Pons (tissue), 1 donor: Measurements from ENCODE around the gene SETD6.

ENCODE experiments used
- DNase-seq: peaks from one replicate; pipeline ENCODE4 v3.0.0-alpha.2; 2016; ENCODE audit warnings: low spot score

SETD6 gene

DNA sequence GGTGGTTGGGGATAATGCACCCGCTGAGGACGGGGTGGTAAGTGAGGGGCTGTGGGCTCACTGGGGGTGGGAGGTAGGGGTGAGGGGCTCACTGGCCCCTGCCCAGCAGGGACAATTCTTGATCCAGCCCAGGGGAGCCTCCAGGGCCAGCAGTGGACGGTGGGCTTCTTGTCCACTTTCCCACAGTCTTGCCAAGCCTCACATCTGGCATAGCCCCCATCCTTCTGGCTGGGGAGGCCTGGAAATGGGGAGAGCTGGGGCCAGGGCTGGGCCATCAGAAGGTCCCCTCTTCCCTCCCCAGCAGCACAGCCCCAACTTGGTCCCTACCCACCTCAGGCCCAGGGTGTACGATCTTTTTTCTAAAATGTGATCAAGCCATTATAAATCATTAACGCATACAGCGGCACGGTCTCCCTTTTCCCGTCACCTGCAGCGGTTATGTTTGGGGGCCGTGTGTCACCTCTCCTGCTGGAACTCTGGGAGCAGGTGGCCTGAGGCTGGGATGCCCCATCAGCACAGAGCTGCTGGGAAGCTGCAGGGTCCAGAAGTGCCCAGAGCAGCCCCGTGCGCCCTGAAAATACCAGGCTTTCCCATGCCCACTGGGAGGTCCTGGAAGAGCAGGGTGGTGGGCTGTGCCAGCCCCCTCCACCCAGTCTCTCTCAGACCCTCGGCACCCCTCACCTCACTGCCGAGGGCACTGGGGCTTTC is 7.2 kb upstream of the SETD6 start:
- DNase-seq = no peak

DNA sequence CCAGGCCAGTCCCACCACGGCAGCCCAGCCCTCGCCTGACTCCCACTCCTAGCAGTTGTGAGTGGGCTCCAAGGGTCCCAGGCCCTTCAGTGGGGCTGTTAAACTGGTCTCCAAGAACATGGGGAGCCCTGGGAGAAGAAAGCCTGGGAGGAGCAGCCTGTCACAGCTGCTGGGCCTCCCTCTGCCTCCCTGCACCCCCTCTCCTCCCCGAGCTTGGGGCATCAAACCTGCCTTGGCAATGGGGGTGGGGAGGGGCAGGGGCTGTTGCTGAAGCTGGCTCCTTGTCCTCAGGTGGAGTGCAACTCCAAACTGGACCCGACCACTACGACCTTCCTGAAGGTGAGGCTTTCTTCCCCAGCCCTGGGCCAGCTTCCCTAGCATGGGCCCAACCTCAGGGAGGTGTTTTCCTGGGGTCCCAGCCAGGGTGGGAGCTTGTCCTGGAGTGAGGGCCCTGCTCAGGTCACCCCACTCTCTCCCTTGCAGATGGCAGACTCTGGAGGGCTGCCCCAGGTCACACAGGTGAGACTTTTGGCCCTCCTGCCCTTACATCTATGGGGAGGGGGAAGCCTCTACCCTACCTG is 6.6 kb upstream of the SETD6 start:
- DNase-seq = no peak

DNA sequence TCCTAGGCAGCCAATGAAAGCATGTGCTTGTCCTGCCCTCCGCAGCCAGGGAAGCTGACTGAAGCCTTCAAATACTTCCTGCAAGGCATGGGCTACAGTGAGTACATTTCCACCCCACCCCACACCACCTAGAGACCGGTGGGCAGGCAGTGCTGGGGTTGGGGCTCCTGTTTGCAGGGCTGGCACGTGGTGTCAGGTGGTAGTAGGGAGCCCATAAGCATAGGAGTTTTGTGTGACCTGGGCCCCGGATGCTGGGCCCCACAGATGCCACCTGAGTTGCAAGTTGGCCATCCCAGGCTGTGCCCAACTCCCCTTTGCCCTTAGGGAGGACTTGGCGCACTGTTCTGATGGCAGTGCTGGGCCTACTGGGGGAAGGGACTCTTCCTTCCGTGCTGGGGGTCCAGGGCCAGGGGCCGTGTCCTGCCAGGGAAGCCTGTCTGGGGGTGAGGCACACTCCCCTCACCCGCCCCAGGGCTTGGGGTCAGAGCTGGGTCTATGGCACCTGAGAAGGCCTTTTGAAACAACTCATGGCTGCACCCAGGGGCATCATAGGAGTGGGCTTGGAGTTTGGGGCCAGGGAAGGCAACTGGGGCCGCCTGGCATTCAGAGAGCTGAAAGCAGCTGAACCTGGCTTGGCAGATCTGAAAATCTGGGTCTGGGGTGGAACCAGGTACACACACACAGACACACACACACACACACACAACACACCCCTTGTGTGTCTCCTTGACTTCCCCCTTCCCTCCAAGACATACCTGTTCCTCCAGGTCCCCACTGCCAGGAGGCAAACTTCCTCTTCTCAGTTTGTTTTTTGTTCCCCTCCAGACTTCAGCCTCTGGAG is 5.8 kb upstream of the SETD6 start:
- DNase-seq = no peak

DNA sequence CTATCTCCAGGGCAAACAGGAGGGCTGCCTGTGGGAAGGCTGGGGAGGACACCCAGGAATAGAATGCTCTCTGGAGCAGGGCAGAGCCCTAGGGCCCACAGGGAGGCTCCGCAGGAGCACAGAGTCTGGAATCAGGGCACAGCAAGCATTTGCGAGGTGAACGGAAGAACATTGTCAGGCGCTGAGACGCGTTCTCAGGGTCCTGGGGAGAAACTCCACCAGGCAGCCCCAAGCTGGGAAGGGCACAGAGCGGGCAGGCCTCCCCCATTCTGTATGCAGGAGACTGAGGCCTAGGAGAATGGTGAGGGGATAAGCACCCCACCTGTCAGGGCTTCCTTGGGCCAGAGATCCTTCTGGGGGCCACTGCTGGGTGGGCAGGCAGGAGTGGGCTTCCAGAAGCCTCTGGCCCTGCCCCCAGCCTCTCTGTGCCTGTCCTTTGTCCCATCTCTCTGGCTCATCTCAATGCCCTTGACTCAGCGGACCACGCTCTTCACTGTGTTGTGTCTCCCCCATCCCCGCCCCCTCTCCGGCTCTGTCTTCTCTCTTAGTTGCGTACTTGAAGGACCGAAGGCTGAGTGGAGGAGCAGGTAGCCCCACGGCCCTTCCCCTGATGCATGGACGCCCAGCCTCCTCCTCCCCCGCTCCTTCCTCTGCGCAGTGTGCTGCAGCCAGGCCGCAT is 5.1 kb upstream of the SETD6 start:
- no peak for DNase-seq

DNA sequence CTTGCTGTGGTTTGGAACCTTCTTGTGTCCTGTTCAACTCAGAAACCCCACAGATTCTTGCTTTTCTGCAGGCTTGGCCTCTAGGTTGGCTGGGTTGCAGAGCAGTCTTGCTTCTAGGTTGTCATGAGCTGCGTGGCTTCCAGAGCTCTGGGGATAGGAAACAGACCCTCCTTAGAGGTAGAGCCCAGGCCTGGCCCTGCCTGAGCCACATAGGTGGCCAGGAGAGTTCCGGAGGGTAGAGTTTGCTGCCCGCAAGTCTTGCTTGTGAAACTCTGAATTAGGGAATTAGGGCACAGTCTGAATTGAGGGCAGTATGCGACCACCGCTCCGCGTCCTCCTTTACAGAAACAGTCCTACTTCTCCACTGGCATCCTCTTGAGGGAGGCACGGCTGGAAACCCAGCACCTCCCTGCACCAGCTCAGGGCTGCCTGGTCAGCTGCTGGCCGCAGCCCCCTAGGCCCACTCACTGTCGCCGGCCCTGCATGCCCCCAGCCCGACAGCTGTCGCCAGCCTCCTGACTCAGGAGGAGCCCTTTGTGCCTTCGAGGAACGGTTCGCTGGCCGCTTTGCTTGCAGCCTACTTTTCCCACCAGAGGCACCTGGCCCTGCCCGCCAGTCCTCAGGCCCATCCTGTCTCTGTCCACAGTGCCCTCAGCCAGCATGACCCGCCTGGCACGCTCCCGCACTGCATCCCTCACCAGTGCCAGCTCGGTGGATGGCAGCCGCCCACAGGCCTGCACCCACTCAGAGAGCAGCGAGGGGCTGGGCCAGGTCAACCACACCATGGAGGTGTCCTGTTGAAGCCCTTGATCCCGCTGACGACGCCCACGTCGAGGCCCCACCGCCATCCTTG is 4.3 kb upstream of the SETD6 start:
- no peak for DNase-seq

DNA sequence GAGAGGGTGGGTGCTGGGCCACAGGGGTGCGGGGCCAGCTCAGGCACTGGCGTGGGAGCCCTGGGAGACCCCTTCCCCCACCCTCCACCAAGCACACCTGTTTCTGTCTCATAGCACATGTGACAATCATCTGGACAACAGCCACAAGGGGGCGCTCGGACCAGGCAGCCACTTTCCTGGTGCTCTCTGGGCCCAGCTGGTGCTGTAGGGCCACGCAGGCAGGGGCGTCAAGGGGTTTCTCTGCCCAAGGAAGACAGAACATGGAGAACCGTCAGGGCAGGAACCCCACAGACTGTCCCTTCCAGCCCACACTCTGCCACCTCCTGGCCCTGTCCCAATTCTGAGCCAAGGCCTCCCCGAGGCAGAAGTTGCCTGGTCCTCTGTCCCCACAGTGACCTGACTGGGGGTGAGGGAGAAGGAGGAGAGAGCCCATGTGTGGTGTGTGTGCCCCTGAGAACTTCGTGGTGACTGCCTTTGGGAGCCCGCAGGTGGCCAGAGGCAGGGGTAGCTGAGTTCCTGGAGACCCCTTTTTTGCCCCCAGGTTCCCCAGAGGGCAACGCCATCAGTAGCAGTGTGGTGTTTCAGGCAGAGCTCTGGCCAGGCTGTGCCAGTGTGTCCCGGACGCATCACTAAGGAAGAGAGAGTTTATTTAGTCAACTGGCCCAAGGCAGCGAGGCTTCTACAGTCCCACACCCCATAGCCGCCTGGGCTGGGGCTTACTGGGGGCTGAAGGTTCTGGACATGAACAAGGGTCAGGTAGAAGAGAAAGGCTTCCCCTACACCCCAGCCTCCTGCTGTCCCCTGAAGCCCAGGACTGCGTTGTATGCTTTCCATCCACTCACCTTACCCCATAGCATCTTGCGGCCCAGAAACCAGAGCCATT is 3.1 kb upstream of the SETD6 start:
- DNase-seq = peak; percentile 46

DNA sequence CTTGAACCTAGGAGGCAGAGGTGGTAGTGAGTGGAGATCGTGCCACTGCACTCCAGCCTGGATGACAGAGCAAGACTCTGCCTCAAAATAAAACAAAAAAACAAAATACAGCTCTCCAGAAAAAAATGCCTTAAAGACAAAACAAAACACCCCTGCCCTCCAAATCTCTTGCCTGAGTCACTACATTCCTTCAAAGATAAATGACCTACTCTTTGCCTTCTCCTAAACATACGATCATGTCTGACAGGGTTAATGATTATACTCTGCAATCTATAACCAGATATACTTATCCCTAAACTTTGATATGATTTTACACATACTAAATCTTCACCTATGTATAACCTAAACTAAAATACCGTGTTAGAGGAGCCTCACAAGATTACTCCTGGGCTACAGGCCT is 1.4 kb upstream of the SETD6 start:
- DNase-seq = no peak

DNA sequence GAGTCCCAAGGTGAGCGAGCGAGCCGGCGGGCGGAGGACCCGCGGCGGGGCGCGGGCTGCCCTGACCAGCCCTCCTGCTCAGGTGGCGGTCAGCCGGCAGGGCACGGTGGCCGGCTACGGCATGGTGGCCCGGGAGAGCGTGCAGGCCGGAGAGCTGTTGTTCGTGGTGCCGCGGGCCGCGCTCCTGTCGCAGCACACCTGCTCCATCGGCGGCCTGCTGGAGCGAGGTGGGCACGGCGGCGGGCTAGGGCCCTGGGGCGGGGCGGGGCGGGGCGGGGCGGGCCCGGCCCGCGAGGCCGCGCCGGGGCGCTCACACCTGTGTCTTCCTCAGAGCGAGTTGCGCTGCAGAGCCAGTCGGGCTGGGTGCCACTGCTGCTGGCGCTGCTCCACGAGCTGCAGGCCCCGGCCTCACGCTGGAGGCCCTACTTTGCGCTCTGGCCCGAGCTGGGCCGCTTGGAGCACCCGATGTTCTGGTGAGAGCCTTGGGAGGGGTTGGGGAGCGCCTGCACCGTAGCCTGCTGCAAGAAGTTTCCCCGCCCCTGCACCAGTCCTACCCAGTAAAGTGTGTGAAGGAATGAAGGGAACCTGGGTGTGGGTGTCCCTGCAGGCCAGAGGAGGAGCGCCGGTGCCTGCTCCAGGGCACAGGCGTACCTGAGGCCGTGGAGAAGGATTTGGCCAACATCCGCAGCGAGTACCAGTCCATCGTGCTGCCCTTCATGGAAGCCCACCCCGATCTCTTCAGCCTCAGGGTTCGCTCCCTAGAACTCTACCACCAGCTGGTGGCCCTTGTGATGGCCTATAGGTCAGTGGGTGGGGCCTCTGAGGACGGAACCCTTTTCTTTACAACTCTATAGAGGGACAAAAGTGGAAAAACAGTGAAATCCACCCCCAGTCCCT is 802 bp downstream of the SETD6 start:
- DNase-seq = no peak

DNA sequence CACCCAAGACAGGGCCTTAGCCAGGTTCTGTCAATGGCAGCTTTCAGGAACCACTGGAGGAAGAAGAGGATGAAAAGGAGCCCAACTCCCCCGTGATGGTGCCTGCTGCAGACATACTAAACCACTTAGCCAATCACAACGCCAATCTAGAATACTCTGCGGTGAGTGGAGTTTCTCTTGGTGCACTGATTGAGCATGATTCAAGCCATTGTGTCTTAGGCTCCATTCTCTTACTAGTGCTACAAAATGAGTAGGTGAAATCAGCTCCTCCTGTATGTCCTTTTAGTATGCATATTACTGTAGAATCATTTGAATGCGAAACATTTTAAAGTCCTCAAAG is 1.4 kb downstream of the SETD6 start:
- DNase-seq = no peak

DNA sequence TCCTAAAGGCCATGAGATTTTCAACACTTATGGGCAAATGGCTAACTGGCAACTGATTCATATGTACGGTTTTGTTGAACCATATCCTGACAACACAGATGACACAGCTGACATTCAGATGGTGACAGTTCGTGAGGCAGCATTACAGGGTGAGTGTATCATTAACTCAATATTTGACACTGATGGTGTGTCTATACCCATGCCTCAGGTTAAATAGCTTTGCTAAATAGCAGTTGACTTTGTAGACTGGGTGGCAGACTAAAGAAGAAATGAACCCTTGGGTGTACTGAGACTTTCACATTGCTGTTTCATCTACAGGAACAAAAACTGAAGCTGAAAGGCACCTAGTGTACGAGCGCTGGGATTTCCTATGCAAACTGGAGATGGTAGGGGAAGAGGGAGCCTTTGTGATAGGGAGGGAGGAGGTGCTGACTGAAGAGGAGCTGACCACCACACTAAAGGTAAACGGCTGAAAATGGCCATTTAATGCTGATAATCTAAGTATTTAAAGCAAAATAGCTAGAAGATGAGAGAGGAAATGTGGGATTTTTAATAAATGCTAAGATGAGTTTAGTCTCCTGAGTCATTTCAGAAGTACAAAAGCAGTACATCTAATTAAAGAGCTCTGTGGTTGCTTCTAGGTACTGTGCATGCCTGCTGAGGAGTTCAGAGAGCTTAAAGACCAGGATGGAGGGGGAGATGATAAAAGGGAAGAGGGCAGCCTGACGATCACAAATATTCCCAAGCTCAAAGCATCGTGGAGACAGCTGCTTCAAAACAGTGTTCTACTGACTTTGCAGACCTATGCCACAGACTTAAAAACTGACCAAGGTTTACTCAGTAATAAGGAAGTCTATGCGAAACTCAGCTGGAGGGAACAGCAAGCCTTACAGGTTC is 3.0 kb downstream of the SETD6 start:
- no peak for DNase-seq

DNA sequence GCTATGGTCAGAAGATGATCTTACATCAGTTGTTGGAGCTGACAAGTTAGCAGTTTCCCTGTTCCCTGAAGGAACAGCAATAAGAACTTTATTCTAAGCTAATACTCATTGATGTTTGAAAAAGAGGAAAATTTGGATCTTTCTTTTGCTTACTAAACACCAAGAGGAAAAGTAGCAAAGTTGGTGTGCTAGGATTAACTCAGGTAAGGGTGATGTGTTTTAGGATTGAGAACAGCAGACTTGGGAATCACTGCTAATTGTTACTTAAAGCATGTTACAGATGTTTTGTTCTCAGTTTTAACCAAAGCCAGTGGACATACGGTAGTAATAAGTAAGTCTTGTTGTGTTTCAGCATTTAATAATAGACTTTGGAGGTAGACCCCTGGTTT is 3.7 kb downstream of the SETD6 start:
- DNase-seq = no peak

DNA sequence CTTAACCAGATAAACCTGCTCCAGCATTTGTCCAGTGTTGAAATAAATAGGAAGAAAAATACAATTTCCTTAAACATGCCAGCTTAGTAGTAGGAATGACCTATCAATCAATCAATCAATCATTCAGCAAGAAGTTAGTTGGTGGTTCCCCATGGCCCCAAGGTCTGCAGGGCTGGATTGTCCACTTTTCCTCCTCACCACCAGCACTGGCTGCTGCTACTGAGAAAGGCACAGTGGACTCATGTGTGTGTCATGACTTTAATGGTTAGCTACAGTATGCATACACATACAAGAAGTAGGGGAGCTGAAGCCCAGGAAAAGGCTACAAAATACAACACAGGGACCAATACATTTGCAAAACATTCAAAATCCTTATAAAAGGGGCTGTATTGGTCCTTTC is 4.4 kb downstream of the SETD6 start:
- no peak for DNase-seq

DNA sequence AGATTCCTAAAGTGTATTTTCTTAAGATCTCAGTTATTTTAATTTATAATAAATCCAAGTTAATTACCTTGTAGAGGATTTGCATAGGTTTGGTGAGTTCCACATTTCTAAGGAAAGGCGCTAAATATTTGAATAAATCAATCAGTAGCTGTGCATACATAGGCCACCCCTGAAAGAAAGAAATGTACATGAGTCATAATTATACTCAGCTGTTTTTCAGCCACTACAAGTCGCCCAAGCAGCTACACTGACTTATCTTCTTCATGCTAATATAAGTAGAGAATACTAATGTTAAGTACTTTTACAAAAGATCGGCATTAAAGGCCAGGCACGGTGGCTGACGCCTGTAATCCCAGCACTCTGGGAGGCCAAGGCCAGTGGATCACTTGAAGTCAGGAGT is 14.9 kb downstream of the SETD6 start:
- DNase-seq = no peak

DNA sequence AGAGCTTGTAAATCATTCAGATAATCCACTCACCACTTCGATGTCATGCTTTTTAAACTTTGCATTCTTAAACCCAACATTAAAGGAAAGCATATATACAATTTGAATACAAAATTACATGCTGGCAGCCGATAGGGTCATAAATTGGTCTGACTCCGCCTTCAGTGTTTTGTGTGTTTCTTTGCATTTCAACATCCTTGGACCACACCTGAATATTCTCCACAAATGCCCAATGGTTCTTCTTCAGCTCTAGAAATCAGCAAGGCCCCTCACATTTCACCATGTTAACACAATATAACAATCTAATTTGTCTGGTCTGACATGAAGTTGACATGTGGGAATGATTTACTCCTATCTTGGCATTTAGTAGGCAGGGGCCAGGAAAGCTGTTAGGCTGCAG is 17.1 kb downstream of the SETD6 start:
- DNase-seq = no peak

DNA sequence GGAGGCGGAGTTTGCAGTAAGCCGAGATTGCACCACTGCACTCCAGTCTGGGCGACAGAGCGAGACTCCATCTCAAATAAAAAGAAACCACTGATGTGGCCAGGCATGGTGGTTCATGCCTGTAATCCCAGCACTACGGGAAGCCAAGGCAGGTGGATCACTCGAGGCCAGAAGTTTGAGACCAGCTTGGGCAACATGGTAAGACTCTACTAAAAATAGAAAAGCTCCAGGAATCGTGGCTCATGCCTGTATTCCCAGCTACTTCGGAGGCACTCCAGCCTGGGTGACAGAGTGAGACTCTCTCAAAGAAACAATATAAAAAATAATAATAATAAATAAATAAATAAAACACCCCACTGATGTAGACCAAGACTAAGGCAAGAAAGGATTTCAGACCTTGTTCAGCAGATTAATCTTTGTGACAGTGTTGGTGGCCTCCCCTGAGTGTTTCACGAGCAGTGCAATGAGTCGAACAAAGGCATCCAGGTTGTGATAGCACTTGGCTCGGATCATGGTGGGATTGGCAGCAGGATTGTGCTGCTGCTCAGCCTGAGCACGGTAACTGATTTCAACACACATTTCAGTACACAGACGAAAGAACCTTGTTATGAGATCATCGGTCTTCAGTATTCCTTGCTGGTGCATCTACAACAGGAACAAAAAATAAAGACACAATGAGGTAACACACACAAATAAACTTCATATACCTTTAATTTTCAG is 18.6 kb downstream of the SETD6 start:
- DNase-seq = no peak

DNA sequence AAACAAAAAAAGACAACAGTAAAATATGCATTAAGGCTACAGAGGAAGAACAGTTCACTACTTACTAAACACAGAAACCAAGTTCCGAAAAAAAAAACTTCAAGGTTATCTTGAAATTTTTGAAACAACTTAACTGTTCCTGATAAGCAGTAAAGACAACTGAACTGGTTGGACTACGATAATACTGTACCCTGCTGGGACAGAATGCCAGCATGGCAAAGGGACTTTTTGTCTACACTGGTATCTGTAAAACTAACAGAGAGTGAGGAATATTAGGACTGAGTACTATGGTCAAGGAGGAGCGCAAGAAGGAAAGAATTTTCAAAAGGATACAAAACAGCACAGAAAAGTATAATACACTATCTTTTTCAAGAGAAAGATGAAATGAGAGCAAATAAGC is 19.8 kb downstream of the SETD6 start:
- no peak for DNase-seq

DNA sequence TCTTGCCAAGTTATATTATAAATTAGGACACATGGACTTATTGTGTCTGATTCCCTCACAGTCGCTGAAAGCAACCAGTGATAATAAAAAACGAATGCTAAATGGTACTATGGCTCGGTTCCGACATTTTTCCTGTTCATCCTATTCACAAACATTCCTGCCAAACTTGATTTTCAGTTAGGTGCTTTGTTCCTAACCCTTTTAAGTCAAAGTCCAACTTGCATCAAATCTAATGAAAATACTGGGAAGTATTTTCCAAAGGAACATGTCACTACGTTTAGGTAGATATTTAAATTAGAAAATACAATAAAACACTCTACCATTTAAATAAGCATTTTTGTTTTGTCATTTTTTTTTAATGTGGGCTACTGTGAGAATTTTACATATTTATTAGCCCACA is 21.0 kb downstream of the SETD6 start:
- DNase-seq = no peak
